ENCODE data around the gene PRKAG2.
A peak's percentile ranks its signal among the peaks of the same experiment; 100 is the strongest.

The PRKAG2 gene

GRCh38 chr7:151678227-151678604, 198.7 kb downstream of the PRKAG2 start:
- DNase-seq (ENCODE audit: low spot score), result no peak

- DNase-seq (ENCODE audit: low spot score), result no peak
Measured at GRCh38 chr7:151677581-151678226, 199.2 kb downstream of the PRKAG2 start.

- no peak for DNase-seq (ENCODE audit: low spot score)
Measured at GRCh38 chr7:151676759-151677158, 200.2 kb downstream of the PRKAG2 start.

- no peak for DNase-seq (ENCODE audit: low spot score)
Measured at GRCh38 chr7:151675196-151675920, 201.6 kb downstream of the PRKAG2 start.

DNA sequence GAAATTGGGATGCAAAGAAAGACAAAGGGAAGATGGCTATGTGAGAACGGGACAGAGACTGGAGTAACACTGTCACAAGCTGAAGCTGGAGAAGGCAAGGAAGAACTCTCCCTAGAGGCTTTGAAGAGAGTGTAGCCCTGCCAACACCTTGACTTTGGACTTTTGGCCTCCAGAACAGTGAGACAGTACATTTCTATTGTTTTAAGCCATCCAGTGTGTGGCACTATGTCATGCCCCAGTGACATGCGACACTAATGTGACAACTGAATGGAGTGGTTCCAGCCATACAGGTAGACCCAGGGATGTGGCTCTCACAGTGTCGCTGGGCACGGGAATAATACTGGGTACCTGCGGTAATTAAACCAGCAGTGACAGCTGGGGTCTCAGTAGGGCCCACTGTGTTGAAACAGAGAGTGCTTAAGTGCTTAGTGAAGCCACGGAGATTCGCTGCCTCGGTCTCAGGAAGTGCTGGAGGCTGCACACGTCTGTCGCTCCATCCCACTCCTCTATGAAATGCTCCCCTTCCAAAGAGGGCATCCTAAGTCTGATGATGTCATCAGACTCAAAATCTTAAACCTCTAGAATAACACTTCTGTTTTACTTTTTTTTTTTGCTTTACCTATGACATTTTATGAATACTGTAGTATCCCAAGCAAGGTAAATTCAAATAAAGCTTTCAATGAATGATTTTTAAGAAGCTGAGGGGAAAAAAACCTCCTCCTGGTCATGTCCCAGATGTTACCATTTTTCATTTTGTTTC, 202.6 kb downstream of the PRKAG2 start:
- no peak for DNase-seq (ENCODE audit: low spot score)

DNA sequence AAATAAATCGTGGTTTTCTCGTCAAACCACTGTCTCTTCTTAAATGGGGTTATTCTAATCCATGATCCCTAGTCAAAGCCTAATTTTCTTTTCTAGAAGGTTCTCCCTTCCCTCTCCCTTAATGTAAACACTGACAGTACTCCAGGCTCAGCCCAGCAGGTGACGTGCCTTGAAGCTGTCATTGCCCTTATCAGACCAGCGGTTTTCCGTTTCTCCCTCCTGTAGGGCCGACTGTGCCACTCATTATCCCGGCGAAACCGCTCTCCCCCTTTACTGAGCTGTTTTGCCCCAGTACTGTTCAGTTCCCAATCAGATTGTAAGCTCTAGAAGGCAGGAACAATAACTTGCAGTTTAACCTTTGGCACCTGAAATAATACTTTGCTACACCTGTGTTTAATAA, 203.7 kb downstream of the PRKAG2 start:
- no peak for DNase-seq (ENCODE audit: low spot score)

- no peak for DNase-seq (ENCODE audit: low spot score)
Measured at GRCh38 chr7:151672716-151673115, 204.2 kb downstream of the PRKAG2 start.

GRCh38 chr7:151671514-151671913, 205.4 kb downstream of the PRKAG2 start:
- no peak for DNase-seq (ENCODE audit: low spot score)

DNA sequence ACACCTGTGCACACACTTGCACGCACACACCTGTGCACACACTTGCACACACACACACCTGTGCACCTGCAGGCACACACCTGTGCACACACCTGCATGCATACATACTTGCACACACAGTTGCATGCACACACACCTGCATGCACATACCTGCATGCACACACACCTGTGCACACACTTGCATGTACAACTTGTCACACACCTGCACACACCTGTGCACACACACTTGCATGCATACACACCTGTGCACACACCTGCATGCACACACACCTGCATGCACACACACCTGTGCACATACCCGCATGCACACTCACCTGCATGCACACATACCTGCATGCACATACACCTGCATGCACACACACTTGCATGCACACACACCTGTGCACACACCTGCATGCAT, 207.2 kb downstream of the PRKAG2 start:
- no peak for DNase-seq (ENCODE audit: low spot score)

GRCh38 chr7:151666886-151667285, 210.0 kb downstream of the PRKAG2 start:
- no peak for DNase-seq (ENCODE audit: low spot score)

DNA sequence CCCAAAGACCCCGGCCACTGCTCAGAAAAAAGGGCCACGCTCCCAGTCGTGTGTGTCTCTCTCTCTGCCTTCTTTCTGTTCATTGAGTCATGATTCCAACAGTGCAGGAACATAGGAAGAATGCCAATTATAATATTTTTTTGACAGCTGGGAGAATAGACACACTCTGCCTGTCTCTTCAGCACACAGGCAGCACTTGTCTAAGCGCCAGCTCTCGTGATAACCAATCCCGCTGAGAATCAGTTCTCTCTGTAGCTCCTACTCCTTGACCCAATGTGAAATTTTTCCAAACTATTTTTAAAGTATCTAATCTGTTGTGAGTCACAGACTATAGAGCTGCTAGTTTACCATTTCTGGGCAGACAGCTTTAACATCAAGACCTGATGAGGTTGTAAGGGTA, 211.5 kb downstream of the PRKAG2 start:
- no peak for DNase-seq (ENCODE audit: low spot score)

DNA sequence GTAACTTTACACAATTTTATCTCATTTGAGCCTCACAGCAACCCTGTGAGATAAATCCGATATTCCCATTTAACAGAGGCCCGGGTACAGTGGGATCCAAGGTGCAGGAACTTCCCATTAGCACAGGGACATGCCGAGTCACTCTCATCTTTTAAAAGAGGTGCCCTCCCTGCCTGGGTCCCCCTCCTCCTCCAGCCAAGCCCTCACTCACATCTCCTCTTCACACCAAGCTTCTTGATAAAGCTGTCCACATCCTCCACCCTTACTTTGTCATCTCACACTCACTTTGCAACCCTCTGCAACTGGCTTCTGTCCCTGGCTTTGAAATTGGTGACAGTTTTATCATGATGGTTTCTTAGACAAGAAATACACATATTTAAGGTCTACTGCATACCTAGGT, 212.6 kb downstream of the PRKAG2 start:
- no peak for DNase-seq (ENCODE audit: low spot score)

DNA sequence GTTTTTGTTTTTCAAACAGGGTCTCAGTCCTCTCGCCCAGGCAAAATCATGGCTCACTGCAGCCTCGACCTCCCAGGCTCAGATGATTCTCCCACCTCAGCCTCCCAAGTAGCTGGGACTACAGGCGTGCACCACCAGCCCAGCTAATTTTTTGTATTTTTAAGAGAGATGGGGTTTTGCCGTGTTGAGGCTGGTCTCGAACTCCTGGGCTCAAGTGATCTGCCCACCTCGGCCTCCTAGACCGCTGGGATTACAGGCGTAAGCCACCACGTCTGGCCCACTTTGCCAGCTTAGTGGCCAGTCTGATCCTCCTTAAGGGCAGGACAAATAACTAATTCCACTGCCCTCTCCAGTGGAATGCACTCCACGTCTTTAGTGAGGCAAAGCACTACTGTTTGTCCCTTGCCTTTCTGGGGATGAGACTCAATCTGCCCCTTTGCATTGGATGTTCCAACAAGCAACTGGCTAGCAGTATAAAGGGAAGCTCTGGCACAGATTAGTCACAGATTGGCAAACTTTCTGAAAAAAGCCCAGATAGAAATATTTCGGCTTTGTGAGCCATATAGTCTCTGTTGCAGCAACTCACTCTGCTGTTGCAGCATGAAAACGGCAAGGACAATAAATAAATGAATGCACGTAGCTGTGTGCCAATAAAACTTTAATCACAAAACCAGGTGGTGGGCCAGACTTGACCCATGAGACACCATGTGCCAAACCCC, 213.4 kb downstream of the PRKAG2 start:
- no peak for DNase-seq (ENCODE audit: low spot score)

DNA sequence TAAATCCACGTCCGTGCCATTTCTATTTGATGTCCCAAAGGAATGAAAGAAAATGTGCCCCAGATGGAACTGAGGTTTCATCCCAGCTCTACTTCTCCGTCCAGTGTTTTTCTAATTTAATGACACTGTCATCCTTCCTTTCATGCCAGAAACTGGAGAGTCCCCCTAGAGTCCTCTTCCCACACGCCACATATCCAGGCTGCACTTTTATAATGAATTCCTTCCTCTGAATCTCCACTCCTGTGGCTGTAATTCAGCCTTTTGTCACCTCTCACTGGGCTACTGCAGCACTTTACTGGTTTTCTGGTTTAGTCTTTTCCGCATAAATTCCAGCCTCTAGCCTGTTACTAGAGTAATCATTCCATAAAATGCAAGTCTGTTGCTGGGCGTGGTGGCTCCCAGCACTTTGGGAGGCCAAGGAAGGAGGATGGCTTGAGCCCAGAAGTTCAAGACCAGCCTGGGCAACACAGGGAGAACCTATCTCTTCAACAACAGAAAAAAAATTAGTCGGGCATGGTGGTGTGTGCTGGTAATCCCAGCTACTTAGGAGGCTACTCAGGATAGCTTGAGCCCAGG, 214.6 kb downstream of the PRKAG2 start:
- no peak for DNase-seq (ENCODE audit: low spot score)

DNA sequence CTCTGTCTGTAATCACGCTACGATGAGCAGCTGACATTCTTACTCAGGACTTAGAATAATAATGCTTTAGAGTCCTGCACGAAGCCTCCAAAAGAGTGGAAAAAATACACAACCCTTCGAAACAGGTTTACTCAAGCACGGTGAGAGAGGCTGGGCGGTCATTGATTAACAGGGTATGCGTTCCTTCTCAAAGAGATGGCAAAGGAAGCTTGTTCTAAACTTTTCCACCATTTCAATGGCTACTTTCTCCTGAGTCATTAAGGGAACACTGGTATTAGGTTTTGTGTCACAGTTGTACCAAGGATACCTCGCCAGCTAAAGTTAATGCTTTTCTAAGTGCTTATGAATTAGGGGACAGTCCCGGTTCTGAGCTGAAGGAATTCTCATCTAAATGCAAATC, 215.3 kb downstream of the PRKAG2 start:
- no peak for DNase-seq (ENCODE audit: low spot score)

DNA sequence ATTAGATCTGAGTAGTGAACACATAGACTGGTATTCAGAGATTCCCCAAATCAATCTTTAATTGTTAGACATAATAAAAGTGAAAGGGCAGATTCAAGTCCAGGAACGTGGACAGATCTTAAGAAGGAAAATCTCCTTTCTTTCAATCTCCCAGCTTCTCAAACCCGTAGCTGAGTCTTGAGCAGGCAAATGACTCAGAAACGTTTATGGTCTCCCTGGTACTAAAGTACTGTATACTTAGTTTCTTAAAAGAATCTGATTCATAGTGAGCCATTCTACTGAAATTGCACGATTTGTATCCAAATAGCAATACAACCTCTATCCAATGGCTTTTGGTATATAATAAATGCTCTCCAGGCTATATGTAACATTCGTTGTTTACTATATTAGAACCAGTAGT, 216.8 kb downstream of the PRKAG2 start:
- peak; percentile 67 for DNase-seq (ENCODE audit: low spot score)

DNA sequence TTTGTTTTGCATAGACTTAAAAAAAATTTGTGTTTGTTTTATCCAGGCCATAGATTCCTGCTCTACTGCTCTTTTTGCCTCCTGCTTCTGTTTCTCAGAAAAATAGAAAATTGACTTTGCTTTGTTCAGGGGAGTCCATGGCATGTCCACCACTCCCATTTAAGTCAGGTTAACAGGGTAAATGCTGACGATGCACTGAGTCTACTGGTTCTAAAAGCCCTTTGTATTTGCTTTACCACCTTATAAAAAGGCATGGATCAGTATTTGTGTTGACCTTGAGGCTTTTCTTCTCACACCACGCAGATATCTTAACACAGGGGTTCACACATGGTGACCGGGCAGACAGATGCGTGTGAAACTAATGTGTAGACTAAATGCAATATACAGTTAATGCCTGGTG, 217.7 kb downstream of the PRKAG2 start:
- DNase-seq (ENCODE audit: low spot score), result no peak

GRCh38 chr7:151658778-151659177, 218.1 kb downstream of the PRKAG2 start:
- DNase-seq (ENCODE audit: low spot score), result peak; percentile 24

- no peak for DNase-seq (ENCODE audit: low spot score)
Measured at GRCh38 chr7:151657173-151657572, 219.7 kb downstream of the PRKAG2 start.

GRCh38 chr7:151655555-151655954, 221.4 kb downstream of the PRKAG2 start:
- DNase-seq (ENCODE audit: low spot score), result no peak

DNA sequence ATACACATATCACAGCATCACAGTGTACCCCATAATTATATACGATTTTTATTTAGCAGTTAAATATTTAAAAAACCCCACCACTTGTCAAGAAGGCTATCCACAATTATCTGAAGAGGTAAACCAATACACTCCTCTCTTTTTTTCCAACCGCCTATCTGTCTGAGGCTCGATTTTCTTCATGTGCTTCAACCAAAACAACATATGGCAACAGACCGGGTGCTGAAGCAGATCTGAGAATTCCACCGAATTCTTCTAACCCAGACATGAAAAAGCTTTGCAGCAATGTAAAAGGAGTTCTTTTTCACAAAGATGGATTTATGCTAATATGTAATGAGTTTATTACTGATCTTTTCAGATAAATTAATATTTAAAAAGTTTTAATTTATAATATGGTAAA, 224.8 kb downstream of the PRKAG2 start:
- no peak for DNase-seq (ENCODE audit: low spot score)

GRCh38 chr7:151650161-151650560, 226.8 kb downstream of the PRKAG2 start:
- DNase-seq (ENCODE audit: low spot score), result no peak

All from RKO (cell line).